ENCODE data around the gene POLDIP2.

POLDIP2 gene

DNA sequence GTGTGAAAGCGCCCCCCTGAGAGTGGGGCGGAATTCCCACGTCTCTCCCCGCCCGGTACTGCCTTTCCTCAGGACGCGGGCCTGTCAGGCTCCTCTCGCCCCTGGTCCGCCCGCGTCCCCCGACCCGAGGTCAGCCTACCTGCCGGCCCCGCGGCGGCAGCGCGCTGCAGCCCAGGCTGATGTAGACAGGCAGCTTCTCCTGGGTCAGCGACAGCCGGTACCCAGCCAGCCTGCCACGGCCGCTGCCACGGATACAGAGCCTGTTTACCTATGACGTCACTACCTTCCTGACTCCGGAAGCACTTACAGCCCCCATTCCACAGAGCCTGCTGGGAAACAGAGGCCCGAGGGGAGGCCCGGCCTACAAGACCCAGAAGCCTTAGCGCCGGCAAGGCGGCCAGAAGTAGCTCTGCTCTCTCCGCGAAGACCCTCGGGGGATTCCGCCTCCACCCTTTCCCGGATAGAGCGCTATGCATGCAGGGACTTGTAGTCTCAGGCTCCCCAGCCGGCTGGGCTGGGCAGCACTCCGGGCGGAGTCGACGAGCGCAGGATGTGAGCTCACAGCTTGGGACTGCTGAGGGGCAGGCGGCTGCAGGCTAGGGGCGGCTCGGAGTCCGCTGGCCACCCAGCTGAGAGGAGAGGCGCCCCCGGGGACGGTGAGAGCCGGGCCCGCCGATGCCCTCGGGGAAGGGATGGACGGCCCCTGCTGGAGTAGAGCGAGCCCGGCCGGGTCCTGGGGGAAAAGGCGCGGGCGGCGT, 21.9 kb downstream of the POLDIP2 start, which contains the start of the genes IFT20 and TNFAIP1:
Gene IFT20 (minus strand): TSS at position 272 of the 758 bp plus-strand sequence. CDS start 3,487 bp downstream, outside the sequence.
Gene TNFAIP1 (plus strand): TSS at position 561 of the 758 bp plus-strand sequence. CDS start 3,761 bp downstream, outside the sequence.
- DNase-seq (ENCODE audit: low spot score), result peak; percentile 100

DNA sequence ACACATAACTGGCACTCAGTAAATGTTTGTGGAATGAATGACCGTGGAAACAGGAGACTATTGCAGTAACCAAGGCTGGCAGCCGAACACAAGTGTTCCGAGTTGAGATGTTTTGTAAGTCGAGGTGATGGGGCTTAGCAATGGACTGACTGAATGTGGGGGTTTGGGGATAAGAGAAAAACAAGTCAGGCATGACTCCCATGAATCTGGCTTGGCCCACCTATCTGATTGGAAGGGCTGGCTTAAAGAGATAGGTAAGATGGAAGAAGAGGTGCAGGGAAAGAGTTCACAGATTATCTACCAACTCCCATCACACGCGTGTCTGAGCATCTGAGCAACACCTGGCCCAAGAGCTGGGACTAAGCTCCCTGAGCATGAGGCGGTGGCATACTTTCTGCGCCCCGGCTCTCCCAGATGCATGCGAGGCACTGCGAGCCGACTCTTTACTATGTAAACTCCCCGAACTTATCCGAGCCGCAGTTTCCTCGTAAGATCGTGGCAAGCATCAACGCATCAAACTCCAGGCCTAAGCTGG, 22.6 kb downstream of the POLDIP2 start:
- no peak for DNase-seq (ENCODE audit: low spot score)

DNA sequence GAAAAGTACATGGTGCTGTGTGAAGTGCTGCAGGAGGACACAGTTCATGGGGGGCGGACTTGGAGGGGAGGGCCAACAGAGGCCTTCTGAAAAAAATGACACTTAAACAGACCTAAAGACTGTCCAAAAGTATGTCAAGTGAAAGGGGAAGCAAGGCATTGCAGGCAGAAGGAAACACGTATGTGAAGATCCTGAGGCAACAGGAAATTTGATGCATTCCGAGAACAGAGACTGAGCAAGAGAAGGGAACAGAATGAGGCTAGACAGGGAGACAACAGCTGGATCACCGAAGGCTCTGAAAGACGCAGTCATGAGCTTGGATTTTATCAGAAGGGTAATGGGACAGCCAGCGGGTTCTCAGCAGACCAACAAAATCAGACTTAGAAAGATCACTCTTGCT, 23.2 kb downstream of the POLDIP2 start:
- no peak for DNase-seq (ENCODE audit: low spot score)

DNA sequence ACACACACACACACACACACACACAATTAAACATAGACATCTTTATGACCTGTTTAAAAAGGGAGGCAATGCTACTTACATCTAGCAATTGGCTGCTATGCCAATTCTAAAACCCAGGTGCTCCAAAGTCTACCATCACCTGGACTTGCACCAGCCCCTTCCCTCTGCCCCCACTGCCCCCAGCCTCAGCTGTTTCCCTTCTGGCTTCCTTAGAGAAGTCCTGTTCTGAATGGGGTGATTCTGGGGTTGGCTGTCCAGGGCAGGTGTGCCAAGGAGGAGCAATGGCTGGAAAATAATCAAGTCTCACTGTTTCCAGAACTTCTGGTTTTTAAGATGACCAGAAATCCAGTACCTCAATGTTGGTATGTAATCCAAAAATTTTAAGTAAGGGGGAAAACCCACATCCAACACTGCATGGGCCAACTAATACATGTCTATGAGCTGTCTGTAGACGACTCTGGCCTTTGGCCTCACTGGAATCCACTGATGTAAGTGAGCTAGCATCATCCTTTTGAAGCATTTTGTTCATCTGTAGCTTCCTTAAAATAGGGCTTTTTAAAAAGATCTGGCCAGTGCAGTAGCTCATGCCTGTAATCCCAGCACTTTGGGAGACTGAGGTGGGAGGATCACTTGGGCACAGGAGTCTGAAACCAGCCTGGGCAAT, 24.1 kb downstream of the POLDIP2 start:
- DNase-seq (ENCODE audit: low spot score), result no peak

DNA sequence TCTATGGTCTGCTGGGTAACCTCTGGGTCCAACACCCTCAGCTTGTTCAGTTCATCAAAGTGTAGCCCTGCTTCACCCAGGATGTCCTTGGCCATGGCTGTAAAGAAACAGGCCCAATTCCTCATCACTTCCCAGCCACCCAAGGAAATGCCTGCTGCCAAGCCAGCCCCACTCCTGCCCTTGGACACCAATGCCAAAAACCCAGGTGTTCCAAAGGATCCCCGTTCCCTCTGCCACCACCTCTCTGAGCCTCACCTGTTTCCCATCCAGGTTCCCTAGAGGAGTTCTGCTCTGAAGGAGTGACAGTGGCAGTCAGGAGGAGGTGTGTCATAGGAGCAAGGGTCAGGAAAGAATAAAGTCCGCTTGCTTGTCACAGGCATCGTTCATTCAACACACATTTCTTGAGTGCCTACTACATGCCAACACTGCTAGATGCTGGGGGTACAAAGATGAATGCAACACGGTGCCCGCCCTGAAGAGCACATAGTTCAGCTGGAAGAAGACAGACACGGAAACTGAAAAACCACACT, 25.4 kb downstream of the POLDIP2 start:
- DNase-seq (ENCODE audit: low spot score), result no peak

DNA sequence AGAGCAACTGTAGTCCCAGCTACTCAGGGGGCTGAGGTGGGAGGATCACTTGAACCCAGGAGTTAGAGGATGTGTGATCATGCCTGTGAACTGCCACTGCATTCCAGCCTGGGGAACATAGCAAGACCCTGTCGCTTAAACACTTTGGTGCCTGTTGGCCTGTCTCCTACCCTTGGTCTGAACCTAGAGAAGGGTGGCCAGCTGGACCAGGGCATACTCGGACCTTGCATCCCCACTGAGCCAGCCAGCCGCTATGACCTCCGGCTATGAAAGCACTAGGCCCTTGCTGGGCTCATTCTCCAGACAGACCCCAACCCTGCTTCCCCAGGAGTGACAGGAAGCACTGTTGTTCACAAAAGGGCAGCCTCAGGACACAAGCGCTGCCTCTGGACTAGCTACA, 26.7 kb downstream of the POLDIP2 start:
- no peak for DNase-seq (ENCODE audit: low spot score)

DNA sequence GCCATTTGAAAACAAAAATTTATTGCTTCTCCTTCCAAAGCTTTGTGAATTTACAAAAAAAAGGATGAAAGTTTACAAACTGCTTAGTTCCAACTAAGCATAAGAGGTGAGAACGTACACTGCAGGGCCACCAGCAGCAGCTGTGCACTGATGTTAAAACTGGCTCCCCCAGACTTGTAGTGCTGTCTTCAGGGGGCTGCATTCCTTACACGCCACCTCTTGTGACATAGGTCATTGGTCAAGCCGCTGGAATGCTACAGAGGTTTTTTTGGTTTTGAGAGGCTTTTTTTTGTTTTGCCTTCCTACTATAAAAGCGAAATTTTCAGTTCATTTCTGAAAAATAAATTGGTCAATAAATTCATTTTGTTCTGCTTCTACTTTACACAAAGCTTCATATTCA, 29.0 kb downstream of the POLDIP2 start:
- DNase-seq (ENCODE audit: low spot score), result no peak

DNA sequence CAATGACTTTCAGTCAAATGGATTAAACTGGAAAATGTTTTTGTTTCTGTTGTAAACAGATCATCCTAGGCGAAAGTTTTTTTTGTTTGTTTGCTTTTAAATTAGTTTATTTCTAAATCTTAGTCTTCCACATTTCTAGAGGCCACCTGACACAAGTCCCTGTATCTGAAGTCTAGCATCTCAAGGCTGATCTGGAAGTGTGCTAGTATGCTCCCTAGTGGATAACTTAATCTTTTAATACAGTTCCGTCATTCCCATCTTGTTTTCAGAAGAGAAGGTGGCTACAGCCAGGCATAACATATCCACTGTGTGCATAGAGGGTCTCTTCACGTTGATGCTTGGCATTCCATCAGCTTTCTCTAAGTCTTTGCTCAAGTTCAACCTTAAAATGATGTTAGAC, 29.6 kb downstream of the POLDIP2 start:
- DNase-seq (ENCODE audit: low spot score), result peak; percentile 25

DNA sequence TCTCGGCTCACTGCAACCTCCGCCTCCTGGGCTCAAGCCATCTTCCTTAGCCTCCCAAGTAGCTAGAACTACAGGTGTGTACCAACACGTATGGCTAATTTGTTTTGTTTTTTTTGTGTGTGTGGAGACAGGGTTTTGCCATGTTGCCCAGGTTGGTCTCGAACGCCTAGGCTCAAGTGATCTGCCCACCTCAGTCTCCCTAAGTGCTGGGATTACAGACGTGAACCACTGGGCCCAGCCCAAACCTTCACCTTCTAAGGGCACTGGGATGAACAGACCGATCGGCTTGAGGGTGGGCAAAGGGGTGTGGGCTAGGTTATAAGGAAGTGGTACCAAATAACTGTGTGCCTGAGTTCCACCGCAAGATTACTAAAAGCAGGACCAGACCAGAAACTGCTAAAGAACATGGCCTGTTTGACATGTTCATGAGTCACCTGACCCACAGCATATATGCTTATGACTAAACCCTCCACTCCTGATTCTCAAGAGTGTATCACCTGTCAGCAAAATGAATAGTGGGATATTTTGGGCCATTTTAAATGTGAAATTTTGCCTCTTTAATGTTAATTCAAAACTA, 30.2 kb downstream of the POLDIP2 start:
- peak; percentile 25 for DNase-seq (ENCODE audit: low spot score)

DNA sequence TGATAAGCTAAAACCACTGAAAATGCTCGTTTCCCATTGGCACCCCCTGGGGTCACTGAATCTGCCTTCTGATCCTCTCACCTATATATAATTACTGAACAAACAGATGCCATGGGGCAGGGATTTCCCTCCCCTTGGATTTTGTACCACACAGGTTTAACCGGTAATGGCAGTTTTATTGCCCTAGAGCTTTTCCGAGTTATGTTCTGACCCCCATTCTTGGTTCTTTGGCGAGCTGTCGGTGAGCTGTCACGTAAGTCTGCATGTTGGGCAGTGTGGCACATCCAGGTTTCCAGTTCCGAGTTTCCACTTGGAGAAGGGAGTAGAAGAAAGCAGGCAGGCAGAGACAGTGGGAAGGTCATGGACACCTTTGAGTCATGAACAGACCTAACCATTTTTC, 31.2 kb downstream of the POLDIP2 start:
- DNase-seq (ENCODE audit: low spot score), result peak; percentile 16

DNA sequence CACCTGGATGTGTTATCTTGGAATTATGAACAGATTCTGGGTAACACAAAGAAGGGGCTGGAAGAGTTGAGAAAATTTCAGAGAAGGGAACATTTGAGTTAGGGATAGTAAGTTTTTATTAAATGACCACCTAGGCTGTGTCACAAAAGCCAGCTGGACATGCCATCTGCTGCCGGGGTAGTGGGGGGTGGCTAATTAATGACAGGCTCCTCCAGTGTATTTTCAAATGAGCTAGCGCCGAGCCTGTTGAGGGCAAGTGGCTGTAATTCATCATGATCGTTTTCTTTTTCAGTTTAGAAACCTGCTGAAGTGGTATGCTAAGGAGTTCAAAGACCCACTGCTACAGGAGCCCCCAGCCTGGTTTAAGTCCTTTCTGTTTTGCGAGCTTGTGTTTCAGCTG, 32.1 kb downstream of the POLDIP2 start:
- DNase-seq (ENCODE audit: low spot score), result peak; percentile 36

DNA sequence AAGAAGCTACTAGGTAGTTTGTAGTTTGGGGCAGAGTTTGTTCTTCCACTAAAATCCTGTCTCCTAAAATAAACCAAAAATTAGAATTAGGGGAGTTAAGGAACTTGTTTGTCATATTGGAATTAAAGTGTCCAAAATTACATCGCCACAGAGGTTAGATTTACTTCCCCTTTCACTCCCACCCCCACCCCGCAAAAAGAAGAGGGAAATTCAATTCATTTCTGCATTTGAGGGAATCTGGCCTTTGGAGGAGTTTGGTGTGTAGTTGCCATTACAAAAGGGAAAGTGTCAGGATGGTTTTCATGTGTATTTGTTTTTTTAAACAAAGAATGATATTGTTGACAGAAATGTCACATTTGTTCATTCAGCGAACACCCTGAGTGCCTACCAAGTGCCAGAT, 32.5 kb downstream of the POLDIP2 start:
- no peak for DNase-seq (ENCODE audit: low spot score)

DNA sequence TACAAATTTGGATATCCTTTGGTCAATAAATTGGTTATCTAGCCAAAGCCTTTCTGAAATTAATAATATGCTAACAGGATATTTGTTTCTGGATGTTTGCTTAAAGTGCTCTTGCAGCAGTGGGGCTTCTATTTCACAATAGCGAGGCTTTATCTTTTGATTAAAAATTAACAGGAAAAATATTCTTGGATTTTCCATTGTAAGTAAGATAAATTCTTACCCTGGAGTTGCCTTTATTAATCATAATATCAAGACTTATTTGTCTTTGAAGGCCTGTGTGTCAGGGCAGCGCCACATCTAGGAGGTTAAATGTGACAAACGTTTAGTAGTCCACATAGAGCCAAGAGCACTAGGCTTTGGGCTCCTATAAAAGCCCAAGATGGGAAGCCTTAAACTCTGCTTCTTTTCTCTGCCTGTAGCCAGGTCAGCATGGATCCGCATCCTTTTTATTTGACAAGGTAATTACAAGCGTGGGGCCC, 33.0 kb downstream of the POLDIP2 start:
- peak; percentile 18 for DNase-seq (ENCODE audit: low spot score)

DNA sequence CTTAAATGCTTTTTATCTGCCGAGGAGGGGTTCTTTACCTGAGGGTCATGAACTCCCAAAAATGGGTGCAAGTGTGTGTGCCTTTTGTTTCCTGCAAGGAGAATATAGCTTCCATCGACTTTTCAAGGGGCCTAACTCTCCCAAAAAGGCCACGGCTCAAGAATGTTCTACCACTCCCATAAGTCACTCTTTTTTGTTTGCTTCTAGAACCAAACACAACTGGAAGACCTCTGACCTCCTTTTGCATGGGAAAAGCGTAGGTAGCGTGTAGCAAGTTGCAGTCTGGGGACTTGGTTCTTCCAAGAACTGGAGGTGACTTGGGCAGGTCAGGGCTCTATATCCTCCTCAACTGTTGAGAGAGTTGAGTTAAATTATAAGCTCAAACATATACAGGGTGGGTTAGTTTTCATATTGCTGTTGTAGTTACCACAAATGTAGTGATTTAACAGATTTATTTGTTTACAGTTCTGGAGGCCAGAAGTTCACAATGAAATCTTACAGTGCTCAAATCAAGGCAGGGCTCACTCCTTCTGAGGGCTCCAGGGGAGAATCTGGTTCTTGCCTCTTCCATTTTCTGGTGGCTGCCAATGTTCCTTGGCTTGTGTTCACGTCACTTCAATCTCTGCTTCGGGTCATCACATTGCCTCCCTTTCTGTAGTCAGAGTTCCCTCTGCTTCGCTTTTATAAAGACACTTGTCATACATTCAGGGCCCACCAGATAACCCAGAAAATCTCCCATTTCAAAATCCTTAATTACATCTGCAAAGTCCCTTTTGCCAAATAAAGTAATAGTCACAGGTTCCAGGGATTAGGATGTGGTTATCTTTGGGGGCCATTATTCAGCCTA, 36.9 kb downstream of the POLDIP2 start:
- no peak for DNase-seq (ENCODE audit: low spot score)

DNA sequence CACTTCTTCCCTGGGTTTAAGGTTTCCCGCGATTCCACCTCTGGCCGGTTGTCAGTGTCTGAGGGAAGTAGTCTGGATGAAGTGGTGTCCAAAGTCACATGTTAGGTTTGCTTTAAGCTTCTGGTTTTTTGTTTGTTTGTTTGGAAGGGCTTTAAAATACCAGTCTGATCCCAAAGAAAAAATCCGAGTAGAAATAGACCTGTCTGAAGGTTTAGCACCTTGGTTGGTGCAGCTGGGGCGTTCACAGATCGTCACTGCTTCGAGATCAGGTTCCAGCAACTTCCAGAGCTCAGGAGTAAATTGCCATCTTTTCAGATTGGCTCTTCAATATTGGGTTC, 37.8 kb downstream of the POLDIP2 start:
- DNase-seq (ENCODE audit: low spot score), result no peak

DNA sequence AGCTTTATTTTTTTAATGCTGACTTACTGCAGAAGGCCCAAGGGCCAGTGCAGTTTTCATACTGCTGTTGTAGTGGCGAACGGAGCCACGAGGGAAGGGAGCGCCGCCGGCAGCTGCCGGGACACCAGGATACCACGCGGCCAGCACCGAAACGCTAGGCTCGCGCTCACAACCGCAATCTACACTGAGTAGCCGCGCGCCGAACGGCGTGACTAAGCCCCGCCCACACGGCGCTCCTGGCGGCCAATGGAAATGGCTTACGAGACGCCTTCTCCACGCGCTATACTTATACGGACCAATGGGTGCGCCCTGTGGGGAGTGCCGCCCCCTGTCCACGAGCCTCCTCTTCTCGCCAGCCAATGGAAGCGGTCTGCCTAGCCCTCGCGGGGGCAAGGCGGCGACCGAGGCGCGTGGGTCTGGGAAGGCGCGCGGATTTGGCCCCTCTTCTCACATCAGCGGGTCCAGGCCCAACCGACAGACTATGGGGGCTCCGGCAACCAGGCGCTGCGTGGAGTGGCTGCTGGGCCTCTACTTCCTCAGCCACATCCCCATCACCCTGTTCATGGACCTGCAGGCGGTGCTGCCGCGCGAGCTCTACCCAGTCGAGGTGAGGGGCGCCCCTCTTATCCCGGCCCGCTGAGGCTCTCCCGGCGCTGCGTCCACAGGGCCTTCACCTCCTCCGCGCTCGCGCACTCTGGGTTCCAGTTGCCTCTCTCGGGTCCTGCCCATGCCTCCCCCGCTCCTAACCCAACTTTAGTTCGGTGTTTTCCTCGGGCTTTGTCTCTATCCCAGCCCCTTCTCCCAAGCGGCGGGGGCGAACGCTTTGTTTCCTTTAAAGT, 38.3 kb downstream of the POLDIP2 start, which contains the start of gene TMEM97:
Gene TMEM97 (plus strand): TSS at position 442 of the 839 bp plus-strand sequence. CDS start 40 bp downstream, at position 482.
- peak; percentile 99 for DNase-seq (ENCODE audit: low spot score)

DNA sequence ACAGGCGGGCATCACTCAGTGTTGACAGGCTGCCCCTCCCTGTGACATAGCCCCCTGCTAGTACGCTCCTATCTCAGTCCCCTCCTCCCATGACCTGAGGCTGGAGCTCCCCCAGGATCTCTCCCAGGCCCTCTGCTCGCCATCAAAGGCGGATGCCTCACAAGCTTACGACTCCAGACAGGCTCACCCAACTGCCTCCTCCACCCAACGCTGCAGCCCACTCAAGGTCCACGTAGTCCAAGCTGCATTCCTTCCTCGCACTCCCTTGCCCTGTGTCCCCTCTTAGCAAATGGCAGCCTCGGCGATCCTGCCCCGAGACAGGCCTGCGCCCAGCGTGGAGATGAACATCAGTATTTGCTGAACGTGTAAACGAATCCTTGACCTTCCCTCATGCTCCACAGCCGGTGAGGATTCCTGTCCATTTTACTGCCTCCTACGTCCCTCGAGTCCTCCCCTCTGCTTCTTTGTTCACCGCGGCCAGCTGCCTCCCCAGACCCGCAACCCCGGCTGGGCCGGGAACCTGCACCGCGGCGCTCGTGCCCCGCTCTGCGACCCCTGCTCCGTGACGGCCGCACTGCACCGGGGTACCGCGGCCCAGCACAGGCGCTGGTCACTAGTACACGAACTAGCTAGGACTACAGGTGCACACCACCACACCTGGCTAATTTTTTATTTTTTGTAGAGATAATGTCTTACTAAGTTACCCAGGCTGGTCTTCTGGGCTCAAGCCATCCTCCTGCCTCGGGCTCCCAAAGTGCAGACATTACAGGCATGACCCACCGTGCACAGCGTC, 39.2 kb downstream of the POLDIP2 start:
- DNase-seq (ENCODE audit: low spot score), result peak; percentile 80

DNA sequence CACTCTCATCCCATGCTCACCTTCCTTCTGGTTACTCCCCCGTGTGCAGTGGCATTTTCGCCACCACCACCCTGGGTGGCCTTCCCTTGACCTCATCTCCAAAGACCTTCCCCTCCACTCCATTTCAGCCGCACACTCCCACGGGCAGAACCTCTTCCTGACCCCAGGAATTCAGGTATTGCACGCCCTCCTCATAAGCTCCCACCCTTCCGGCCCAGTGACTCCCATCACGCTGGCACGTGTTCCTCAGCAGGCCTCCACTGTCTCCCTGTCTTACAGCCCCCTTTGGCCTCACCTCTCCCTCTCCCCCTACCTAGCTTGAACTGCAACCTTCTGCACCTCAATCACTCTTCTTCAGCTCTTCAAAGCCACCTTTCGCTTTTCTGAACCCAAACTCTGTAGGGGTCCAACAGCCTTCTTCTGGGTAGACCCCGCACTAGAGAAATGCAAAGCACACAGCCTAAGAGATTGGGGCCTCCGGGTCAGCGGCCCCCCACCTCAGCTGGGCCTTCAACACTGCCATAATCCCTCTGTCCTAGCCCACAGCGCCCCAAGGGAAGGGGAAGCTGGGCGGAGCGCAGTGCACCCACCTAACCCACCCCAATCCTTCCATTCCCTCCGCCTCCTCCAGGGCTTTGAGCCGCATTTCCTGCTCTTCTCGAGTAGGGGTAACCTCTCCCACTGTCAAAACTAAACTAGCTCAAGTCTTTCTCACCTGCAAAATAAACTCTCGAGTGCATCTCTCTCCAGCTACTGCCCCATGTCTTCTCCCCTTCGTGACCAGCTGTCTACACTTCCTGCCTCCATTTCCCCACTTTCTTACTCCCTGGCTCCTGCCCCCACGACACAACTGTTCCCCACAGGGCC, 40.0 kb downstream of the POLDIP2 start:
- no peak for DNase-seq (ENCODE audit: low spot score)
